ENCODE results near the gene MMP10. TPM values are rescaled to one million over a fixed set of nuclear protein-coding genes. Genes with fewer than 3 reads are reported as not detected.

MMP10 gene
- total RNA-seq, 1 donor: 3.6 TPM

DNA sequence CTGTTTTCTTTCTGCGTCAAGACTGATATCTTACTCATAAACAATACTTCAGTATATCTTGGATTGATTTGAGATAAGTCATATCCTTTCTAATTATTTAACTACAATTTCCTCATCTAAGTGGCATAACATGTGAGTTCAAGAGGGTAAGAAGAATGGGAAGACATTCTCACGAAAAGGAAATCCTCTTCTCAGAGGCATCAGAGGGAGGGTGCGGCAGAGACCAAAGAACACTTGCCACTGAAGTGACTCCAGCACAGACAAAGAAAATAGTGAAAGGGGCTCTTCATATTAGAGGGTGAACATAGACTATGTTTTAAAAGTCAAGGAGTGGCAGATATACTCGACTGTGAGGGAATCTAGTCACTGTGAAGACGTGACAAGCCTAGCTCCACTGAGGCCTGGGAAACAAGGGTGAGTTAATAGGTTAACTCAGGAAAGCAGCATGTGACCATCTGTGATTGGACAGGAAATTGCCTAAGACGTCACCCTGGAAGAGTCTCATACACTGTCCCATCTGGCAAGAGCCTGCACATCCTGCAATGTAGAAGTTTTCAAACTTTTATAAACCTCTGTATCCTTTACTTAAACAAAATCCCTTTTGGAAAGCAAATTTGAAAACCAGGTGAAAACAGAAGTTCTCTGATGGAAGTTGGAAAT, 19.4 kb upstream of the MMP10 start:
- H3K4me3 ChIP-seq (ENCODE audit: low read depth, low read length): no peak overlapping the region
- no peak for TF ChIP-seq CTCF (IDR thresholded peaks at IDR 0.05; ENCODE audit: insufficient read depth, low read length)
- DNase-seq (ENCODE audit: low read depth): peak; percentile 63

- no peak for TF ChIP-seq CTCF (IDR thresholded peaks at IDR 0.05; ENCODE audit: insufficient read depth, low read length)
- peak within 1 kb of the TSS; percentile 46 for H3K4me3 ChIP-seq (ENCODE audit: low read depth, low read length)
- peak; percentile 89 for DNase-seq (ENCODE audit: low read depth)
Measured at GRCh38 chr11:102798012-102798746, 17.8 kb upstream of the MMP10 start, which contains the start of gene MMP1. Gene MMP1, minus strand, starts transcription at chr11:102798160. Its CDS starts 68 bp downstream, at chr11:102798092.

GRCh38 chr11:102794382-102794781, 14.0 kb upstream of the MMP10 start:
- peak; percentile 56 for TF ChIP-seq CTCF (IDR thresholded peaks at IDR 0.05; ENCODE audit: insufficient read depth, low read length)
- H3K4me3 ChIP-seq (ENCODE audit: low read depth, low read length): no peak overlapping the region
- peak; percentile 57 for DNase-seq (ENCODE audit: low read depth)

- TF ChIP-seq CTCF (IDR thresholded peaks at IDR 0.05; ENCODE audit: insufficient read depth, low read length): no peak
- no peak overlapping the region for H3K4me3 ChIP-seq (ENCODE audit: low read depth, low read length)
- no peak for DNase-seq (ENCODE audit: low read depth)
Measured at GRCh38 chr11:102793677-102794290, 13.4 kb upstream of the MMP10 start.

DNA sequence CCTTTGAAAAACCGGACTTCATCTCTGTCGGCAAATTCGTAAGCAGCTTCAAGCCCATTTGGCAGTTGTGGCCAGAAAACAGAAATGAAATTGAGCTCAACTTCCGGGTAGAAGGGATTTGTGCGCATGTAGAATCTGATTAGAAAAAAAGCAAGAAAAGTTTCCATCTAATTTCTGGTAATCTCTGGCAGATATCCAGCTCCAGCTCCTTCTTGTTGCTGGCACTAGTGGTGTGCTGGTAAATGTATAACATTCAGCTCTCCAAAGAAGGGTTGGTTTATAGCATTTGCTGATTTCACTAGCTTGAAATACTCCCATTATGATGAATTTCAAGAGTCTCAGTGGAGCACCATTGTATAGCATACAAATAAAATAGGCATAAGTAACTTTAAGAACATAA, 12.2 kb upstream of the MMP10 start:
- H3K4me3 ChIP-seq (ENCODE audit: low read depth, low read length): no peak overlapping the region
- no peak for DNase-seq (ENCODE audit: low read depth)
- TF ChIP-seq CTCF (IDR thresholded peaks at IDR 0.05; ENCODE audit: insufficient read depth, low read length): no peak

DNA sequence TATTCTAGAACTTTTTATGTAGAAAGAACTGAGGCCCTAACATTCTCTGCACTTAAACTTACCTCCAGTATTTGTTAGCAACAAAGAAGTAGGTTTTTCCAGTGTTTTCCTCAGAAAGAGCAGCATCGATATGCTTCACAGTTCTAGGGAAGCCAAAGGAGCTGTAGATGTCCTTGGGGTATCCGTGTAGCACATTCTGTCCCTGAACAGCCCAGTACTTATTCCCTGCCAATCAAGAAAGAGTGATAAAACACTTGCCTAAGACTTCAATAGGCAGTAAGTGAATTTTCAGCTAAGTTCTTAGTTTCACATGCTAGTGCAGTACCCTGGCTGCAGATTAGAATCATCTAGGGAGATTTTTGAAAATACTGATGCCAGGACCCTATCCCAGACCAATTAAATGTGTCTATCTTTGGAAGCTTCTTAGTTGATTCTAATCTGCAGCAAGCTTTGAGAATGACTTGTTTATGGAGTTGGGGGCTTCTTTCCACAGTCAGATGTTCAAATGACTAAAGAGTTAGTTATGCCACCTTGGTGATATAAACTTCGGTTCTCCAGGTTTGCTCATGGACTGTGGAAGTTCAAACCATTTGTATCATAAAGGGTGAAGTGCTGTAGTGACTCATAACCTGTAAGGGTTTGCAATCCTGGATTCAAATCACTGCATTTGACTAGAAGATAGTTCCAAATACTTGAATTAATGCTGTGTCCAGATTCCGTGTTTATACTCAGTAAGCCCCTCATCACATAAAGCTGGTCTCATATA, 11.0 kb upstream of the MMP10 start:
- no peak overlapping the region for H3K4me3 ChIP-seq (ENCODE audit: low read depth, low read length)
- no peak for TF ChIP-seq CTCF (IDR thresholded peaks at IDR 0.05; ENCODE audit: insufficient read depth, low read length)
- DNase-seq (ENCODE audit: low read depth): peak; percentile 30
